Measurements from ENCODE around the gene TMEM80. TPM values are rescaled to one million over a fixed set of nuclear protein-coding genes. Genes with fewer than 3 reads are reported as not detected.
A peak's percentile ranks its signal among the peaks of the same experiment; 100 is the strongest.

TMEM80 gene
- total and polyA plus RNA-seq, 10 of the 15 experiments (the other 5 are each of a cell fraction or from before 2014, with no cell fraction given): 6.7 to 30.9 (median 20.7) TPM

DNA sequence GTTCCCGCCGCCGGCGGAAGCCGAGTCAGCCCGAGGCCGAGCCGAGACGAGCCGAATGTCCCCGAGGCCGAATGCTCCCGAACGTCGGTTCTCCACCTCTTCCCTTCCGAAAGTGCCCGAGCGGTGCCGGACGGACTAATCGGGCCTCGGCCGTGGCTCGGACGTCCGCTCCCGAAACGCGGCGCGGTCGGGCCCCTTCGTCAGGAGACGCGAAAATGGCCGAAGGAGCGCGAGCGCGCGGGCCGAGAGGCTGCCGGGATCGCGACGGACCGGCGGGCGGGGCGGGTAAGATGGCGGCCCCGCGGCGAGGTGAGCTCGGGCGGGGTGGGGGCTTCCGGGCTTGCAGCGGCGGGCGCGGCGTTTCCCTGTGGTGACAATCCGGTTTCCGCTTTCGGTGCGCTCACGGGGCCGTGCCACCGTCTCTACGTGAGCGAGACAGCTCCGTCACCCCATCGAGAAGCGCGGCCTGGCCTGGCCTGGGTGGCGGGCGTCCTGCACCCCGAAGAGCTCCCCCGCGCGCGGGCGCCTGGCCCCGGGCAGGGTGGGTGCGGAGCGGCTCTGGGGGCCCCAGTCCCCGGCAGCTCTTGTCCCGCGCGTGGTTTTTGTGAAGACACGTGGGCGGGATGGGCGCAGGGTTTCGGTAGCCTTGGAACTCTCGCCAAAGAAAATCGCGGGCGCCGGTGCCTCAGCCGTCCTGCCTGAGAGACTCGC lies at the start of gene TMEM80 (continued):
- TF ChIP-seq, protein P1, sequence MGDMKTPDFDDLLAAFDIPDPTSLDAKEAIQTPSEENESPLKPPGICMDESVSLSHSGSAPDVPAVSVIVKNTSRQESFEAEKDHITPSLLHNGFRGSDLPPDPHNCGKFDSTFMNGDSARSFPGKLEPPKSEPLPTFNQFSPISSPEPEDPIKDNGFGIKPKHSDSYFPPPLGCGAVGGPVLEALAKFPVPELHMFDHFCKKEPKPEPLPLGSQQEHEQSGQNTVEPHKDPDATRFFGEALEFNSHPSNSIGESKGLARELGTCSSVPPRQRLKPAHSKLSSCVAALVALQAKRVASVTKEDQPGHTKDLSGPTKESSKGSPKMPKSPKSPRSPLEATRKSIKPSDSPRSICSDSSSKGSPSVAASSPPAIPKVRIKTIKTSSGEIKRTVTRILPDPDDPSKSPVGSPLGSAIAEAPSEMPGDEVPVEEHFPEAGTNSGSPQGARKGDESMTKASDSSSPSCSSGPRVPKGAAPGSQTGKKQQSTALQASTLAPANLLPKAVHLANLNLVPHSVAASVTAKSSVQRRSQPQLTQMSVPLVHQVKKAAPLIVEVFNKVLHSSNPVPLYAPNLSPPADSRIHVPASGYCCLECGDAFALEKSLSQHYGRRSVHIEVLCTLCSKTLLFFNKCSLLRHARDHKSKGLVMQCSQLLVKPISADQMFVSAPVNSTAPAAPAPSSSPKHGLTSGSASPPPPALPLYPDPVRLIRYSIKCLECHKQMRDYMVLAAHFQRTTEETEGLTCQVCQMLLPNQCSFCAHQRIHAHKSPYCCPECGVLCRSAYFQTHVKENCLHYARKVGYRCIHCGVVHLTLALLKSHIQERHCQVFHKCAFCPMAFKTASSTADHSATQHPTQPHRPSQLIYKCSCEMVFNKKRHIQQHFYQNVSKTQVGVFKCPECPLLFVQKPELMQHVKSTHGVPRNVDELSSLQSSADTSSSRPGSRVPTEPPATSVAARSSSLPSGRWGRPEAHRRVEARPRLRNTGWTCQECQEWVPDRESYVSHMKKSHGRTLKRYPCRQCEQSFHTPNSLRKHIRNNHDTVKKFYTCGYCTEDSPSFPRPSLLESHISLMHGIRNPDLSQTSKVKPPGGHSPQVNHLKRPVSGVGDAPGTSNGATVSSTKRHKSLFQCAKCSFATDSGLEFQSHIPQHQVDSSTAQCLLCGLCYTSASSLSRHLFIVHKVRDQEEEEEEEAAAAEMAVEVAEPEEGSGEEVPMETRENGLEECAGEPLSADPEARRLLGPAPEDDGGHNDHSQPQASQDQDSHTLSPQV (IDR thresholded peaks at IDR 0.05): no peak
- no peak for TF ChIP-seq EP300 (IDR thresholded peaks at IDR 0.05; ENCODE audit: borderline replicate concordance in 1 of 2, control insufficient read depth in 1 of 2, low read depth in 2 of 2, low read length in 2 of 2)
- TF ChIP-seq E4F1 (IDR thresholded peaks at IDR 0.05; ENCODE audit: borderline replicate concordance, partially characterized antibody): no peak
- TF ChIP-seq ZSCAN29 (IDR thresholded peaks at IDR 0.05): 0 out of 2 replicates have a peak, but pooled peaks have one; percentile 22
- TF ChIP-seq KAT2A (conservative IDR thresholded peaks at IDR 0.05; ENCODE audit: control insufficient read depth, low read depth, low read length): no peak
- TF ChIP-seq MEF2B (IDR thresholded peaks at IDR 0.05; ENCODE audit: partially characterized antibody, poor library complexity, severe bottlenecking): peak; percentile 54
- no peak for TF ChIP-seq IRF5 (IDR thresholded peaks at IDR 0.05; ENCODE audit: borderline replicate concordance)
- TF ChIP-seq LARP7 (IDR thresholded peaks at IDR 0.05): peak; percentile 85
- no peak for TF ChIP-seq SMAD1 (IDR thresholded peaks at IDR 0.05; ENCODE audit: low read depth, partially characterized antibody)
- TF ChIP-seq EGR1 (IDR thresholded peaks at IDR 0.05; ENCODE audit: borderline replicate concordance in 1 of 2, low read depth in 2 of 2, low read length in 2 of 2): peak in 1 of 2 experiments; percentile 71; a peak in 2 of 3 replicates
- peak; percentile 54; the same call in 1 of the 2 replicates for TF ChIP-seq TAF1 (IDR thresholded peaks at IDR 0.05; ENCODE audit: borderline replicate concordance, low read depth, low read length)
- TF ChIP-seq, protein P2, sequence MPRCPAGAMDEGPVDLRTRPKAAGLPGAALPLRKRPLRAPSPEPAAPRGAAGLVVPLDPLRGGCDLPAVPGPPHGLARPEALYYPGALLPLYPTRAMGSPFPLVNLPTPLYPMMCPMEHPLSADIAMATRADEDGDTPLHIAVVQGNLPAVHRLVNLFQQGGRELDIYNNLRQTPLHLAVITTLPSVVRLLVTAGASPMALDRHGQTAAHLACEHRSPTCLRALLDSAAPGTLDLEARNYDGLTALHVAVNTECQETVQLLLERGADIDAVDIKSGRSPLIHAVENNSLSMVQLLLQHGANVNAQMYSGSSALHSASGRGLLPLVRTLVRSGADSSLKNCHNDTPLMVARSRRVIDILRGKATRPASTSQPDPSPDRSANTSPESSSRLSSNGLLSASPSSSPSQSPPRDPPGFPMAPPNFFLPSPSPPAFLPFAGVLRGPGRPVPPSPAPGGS (IDR thresholded peaks at IDR 0.05; ENCODE audit: borderline replicate concordance, insufficient read depth, low read depth, low read length, poor library complexity, severe bottlenecking): peak; percentile 16
- TF ChIP-seq ZNF274 (IDR thresholded peaks at IDR 0.05; ENCODE audit: insufficient read depth, insufficient read length): no peak
- no peak for TF ChIP-seq ATF7 (IDR thresholded peaks at IDR 0.05; ENCODE audit: low read depth)

Data from GM12878 (cell line).